NCI-H187 treated with DMSO at 0.1 percent for 48 hours (cell line): ENCODE measurements around the gene CFAP161.

Experiments
- DNase-seq: peaks from one replicate; lab custom pipeline; 2025; lab: John Stamatoyannopoulos, UW

The CFAP161 gene, protein sequence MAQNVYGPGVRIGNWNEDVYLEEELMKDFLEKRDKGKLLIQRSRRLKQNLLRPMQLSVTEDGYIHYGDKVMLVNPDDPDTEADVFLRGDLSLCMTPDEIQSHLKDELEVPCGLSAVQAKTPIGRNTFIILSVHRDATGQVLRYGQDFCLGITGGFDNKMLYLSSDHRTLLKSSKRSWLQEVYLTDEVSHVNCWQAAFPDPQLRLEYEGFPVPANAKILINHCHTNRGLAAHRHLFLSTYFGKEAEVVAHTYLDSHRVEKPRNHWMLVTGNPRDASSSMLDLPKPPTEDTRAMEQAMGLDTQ

DNA sequence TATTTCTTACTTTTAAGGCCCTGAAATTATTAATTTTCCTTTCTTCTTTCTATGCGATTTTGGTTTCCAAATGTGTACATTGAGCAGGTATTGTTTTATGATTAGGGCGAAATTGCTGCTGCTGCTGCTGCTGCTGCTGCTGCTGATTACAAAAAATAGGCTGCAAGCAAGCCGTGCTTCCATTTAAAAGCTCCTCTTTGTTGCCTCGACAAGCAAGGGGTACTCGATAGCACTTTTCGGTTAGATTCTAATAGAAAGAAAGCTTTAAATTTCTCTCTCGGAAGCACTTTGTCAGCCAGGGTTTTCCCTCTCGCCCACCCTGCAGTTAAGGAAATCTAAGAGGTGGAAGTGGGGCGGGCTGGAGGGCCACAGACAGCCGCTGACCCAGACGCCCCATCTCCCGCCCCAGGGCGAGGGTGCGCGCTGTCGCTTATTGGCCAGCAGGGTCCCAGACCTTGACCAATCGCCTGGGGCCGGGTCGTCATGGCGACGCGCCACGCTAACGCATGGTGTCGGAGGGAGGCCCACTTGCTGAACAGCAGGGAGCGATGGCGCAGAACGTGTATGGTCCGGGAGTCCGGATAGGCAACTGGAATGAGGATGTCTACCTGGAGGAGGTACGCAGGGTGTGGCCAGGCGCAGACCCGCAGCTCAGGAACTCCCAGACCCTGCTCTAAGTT is at the start of gene CFAP161:
Gene CFAP161, plus strand, starts transcription at position 489 of the 680 bp plus-strand sequence. Its CDS starts 60 bp downstream, at position 549.
- DNase-seq, result no peak

DNA sequence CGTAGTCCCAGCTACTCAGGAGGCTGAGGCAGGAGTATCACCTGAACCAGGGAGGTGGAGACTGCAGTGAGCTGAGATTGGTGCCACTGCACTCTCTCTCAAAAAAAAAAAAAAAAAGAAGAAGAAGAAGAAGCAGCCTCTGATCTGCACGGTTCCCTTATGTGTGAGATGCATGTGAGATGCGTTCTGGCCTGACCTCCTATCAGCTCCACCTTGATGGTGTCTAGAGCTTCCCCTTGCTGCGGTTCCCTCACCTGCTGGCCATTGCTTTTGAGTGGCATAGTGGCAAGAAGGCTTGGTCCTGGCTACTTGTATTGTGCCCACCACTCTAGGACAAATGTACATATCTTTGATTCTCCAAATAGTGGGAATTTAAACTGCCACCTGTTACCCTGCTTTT is 49.4 kb upstream of the CFAP161 start:
- no peak for DNase-seq

DNA sequence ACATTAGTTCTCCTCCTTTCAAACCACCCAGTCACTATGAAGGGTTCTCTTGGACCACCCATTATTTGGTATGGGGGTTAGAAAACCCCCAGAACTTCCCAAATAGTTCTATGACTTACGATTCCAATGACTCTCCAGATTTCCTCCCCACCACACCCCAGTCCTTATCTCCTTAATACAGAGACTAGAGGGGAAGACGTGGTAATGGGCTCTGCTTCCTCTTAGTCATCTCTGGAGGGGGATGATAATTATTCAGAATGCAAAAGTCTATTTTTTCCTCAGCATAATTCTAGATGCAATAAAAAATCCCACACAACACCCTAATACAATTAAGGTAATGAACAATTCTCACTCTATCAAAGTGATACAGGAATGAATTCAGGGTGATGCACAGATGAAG is 48.9 kb upstream of the CFAP161 start:
- DNase-seq, result no peak

DNA sequence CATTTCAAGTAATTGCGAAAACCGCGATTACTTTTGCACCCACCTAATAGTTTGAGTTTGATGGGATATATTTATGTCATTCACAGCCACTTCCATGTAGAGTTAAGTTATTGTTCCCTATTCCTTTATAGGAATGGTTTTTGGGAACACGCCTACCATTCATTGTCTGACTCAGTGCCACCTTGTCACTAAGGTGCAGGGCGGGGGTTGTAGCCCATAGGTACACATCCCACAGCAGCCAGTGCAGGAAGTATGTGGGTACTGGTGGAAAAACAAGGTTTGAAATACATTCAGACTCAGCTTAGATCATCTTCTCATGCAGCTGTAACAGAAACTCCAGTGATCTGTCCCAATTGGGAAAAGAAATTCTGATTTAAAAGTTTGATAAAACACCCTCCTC is 48.2 kb upstream of the CFAP161 start:
- DNase-seq, result no peak

DNA sequence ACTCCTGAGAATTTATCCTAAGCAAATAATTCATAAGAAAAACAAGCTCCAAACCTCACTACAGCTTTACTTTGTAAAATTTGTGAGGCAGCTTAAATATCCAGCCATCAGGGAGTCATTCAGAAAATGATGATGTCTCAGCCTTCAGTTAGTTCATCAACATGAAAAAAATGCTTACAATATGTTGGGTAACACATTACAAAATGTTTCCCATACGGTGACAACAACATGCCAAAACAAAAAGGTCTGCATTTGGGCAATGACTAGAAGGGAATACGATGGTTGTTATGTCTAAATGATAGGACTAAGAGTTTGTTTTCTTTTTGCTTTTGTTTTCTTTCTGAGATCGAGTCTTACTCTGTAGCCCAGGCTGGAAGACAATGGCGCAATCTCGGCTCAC is 47.0 kb upstream of the CFAP161 start:
- DNase-seq, result no peak

DNA sequence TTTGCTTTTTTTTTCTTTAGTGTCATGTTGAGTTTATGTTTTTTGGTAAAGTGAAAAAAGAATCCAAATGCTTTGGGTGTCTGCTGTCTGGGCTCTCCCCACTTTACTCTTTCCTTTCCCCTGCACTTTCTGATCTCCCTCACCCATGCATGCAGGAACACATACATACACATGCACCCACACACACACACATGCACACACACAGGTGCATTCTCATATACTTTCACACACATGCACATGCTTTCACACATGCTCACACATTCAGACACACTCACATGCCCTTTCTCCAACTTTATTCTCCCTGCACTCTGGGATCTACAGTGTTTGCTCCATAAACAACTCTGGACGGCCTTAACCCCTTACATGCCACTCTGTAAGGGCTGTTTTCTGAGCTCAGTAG is 46.4 kb upstream of the CFAP161 start:
- no peak for DNase-seq

DNA sequence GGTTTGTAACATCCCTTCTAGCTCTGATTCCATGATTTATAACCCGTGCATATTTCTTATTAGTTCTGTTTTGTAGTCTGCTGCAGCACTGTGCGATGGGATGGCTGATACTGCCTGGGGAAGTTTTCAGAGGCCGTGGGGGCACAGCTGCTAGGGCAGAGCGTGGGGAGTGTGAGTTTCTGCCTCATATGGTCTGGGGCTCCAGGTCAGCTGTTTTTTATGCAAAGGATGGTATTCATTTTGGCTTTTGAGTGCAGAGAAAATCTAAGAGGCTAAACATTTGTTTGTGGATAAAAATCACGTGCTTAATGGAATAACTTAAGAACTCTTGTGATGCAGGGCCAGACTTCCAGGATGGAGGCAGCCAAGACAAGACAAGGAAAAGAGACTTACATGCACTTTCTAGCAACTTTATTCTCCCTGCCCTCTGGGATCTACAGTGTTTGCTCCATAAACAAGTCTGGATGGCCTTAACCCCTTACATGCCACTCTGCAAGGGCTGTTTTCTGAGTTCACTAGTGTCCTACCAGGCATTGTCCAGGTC is 45.5 kb upstream of the CFAP161 start:
- DNase-seq, result no peak

DNA sequence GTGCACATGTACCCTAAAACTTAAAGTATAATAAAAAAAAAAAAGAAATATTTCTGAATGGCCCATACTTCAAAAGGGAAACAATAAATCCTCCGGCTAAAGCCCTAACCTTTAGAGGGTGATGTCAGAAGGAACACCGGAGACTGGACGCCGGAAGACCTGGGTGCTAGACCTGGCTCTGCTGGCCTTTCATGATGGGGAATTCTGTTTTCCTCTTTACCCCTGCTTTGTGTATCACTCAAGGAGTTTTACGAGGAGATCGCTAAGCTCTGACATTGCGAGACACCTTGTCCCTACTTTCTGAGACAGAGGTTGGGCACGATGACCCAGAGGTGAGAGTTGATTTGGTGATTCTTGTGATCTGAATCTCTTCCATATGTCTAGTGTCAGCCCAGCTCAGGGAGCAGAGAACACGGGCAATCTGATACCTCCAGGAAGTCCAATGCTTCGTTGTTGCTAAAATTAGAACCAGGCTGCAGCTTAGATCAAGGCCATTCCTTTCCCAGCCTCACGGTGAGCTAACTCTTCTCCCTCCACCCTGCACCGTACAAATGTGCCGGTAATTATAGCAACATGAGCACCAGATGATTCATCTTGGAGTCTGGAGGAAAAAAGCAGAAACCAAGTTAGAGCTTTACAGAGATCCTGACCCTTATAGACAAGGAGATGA is 42.0 kb upstream of the CFAP161 start:
- DNase-seq, result peak; percentile 6

DNA sequence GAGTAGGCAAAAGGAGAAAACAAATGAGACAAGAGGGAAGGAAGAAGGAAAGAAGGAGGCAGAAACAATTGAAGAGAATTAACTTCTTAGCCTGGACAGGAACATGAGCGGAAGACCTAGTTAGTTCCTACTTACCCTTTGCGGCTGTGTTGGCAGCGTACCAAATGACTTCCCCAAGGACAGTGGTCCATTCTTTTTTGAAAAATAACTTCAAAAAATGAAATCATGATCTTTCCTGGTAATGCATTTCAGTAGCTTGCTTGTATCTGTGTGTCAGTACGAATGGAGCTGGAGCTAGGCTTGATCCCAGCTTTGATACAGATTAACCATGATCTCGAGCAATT is 41.5 kb upstream of the CFAP161 start:
- DNase-seq, result no peak

DNA sequence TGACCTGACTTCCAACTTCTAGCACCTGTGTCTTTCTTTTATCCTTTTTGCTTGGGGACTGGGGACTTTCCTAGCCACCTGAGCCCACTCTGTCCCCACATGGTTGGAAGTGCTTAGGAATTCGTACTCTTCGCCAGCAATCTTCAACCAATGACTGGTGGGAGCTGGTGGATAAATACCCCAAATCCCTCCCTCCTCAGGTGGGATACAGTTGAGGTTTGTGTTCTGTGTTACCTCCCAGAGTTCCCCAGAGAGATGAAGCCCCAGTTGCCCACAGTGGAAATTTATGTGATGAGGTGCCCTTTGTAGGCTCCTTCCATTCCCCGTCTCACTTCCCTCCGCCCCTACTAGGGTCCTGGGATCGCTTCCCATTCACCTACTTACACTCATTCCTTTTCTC is 40.1 kb upstream of the CFAP161 start:
- DNase-seq, result no peak

DNA sequence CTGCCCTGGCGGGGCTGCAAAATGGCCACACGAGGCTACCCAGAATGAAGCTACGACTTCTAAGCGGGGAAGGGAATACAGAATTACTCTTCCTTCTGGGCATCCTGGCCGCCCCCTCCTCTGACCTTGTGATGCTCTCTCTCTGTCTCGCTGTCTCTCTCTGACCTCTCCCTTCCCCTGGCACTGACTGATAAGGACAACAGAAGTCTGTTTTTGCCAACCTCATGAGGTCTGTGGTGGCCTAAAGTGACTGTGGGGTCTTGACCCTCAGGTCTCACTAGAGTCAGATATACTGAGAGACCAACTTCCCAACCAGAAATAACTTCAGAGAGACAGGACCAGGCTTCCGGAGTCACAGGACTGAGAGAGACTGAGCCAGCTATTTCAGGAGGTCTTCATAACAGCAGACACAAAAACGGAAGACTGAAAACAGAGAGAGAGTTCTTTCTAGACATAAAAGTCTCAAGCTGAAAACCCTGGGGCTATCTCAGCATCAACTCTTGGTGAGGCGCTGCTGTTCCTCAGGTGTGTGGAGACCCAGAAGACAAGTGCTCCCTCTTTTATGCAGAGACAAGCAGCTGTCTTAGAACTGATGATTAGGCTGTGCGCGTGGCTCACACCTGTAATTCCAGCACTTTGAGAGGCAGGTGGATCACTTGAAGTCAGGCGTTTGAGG is 38.2 kb upstream of the CFAP161 start:
- DNase-seq, result no peak

DNA sequence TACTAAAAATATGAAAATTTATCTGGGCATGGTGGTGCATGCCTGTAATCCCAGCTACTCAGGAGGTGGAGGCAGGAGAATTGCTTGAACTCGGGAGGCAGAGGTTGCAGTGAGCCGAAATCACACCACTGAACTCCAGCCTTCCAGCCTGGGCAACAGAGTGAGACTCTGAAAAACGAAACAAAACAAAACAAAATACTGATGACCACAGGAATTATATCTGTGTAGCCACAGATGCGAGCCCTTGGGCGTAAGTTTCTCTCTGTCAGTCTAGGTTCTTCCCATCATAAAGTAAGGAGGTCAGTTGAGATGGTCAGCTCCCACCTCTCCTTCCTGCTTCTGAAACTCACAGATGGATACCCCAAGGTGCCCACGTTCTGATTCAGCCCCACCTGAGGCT is 37.7 kb upstream of the CFAP161 start:
- no peak for DNase-seq

DNA sequence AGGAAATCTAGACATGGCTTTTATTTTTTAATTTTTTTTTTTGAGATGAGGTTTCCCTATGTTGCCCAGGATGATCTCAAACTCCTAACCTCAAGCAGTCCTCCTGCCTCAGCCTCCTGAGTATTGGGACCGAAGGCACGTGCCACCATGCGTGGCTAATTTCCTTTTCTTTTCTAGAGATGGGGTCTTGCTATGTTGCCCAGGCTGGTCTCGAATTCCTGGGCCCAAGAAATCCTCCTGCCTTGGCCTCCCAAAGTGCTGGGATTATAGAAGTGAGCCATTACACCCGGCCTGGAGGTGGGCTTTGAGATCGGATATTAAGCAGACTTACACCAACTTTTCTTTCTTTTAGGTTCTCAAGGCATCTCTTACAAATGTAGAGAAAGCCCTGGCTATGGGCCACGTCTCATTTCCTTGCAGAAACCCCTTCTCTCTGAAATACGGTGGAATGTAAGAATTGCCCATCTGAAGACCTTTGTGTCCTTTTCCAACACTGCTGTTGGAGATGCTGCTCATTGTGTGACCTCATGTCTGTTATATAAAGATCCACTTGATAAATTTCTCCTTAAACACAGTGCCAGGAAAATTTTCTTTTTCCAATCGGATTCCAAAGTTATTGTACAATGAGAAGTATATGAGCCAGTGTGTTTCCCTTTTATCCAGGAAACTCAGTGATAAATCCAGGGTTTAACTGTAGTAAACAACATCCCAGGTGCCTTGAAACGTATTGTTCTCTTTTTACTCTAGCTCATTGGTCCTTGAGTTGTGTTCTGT is 36.8 kb upstream of the CFAP161 start:
- DNase-seq, result no peak

DNA sequence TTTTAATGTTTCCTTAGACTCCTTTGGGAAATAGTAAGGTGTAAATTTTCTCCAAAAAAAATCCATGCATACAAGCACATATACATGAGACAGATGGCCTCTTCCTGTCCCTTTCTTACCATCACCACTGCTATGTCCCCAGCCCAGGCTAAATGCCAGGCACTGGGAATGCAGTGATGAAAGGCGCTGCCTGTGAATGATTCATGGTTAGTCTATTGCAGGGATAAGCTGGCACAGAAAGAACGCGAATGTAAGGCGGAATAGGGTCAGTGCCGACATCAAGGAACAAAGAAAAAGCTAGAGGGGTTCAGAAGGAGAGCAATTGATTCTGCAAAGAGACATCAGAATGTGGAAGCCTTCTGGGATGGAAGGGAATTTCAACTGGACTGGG is 36.2 kb upstream of the CFAP161 start:
- no peak for DNase-seq

DNA sequence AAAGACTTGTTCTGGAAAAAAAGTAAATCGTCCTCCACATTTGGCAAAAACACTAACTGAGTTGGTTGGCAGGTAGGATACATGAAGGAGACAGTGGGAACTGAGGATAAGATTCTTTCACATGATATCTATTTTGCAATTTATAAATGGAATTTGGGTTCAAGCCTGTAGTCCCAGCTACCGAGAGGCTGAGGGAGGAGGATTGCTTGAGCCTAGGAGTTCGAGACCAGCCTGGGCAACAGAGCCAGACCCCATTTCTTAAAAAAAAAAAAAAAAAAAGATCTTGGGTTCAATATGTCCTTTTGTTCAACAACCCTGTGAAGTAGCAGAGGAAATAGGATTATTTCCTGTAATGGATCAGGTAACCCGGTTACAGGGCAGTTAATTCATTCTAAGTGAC is 35.7 kb upstream of the CFAP161 start:
- no peak for DNase-seq

DNA sequence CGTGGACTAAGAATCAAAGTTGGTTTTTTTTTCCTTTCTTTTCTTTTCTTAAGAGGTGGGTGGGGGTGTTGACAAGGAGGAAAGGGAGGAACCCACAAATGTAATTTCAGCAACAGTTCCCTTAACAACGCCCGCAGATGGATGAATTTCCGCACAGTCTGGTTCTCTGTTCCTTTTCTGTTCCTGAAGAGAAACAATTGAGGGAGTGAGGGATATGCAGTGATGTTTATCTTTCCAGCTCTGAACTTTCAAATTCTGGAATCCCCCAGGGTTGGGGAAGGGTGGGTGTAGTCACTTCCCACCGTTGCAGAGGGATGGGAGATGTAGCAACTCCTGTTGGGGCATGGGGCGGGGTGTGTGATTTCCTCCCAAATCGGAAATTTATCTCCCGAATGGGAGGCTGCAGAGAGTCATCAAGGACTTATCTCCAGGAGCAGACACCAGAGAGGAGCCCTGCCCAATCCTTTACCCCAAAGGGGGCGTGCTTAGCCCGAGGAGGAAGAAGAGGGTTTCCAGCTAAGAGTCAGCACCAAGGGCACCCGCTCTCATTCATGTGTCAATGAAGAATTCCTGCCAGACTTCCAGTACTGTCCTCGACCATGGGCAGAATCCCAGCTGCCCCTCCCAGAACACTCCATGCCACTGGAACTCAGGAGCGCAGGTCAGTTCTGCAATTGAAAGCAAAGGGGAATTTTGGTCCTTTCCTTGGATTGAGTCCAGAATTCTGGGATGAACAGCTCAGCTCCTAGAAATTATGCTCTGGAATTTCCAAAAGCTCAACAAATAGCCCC is 35.0 kb upstream of the CFAP161 start:
- no peak for DNase-seq

DNA sequence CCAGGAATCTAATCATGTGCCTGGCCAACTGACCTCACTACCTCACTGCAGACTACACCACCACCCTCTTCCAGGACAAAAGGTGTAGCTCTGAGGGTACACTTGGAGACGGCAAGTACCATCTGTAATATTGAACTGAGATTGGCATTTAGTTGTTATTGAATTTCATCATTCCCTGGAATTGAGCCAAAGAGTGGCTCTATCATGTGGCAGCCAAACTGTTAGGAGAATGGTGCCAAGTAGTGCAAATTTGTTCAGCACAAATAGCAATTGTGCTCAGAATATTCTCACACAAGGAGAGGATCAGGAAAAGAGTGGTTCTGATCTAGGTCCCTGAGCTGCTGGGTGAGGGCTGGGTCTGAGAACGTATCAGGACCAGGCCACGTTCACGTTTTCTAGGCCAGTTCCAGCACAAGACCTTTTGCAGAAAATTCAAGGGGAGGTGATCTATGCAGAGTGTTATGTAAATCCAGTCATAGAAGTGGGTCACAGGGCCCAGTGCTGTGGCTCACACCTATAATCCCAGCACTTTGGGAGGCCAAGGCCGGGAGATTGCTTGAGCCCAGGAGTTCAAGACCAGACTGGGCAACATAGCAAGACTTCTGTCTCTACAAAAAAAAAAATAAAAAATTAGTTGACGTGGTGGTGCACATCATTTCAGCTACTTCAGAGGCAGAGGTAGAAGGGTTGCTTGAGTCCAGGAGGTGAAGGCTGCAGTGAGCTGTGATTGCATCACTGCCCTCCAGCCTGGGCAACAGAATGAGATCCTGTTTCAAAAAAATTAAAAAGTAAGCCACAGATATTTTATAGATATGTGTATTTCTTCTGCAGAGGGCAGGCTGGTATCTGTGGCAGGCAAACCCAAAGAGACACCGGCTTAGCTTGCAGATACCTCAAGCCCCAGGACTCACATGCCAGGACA is 31.9 kb upstream of the CFAP161 start:
- no peak for DNase-seq

DNA sequence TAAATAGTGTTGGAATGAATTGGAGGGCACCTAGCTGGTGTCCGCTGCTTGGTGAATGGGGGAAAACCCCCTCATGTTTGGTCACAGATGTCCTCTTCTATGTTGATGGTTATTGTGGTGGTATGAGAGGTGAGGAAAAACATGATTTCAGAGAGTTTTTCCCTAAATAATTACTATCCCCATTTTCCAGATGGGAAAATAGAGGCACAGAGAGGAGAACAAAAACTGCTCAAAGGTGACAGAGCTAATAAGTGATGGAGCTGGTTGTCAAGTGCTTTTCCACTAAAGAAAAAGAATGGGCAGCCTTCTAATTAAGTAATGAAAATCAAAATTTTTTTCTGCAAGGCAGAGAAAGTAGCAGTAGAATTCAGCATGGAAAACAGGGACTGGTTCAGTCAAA is 30.2 kb upstream of the CFAP161 start:
- DNase-seq, result no peak

DNA sequence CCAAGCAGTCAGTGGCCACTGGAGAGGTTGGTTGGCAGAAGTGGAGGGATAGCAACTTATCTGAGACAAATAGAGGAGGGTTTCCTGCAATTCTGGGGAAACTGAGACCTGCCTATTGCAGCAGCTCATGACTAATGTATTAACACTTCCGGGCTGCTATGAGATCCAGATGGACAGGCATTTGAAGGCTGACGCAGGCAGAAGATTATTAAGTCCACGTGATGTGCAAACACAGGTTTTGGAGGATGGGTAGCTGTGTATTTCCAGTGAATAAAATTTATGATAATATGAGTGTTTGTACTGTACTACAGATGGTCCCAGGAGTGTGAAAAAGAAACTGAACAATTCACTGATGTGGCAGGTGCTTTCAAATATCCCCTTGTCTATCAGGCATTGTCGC is 28.5 kb upstream of the CFAP161 start:
- no peak for DNase-seq

DNA sequence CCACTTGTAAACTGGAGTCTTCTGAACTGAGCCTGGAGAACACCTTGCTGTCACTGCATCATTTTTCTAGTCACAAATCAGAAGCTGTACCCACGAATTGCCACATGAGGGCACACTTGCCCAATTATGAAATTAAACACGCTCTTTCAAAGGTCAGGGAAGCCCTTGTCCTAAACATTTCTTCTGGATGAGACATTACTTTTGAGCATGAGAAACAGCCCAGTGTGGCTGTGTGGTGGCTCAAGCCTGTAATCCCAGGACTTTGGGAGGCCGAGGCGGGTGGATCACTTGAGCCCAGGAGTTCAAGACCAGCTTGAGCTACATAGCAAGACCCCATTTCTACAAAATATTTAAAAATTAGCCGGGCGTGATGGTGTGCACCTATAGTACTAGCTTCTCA is 27.5 kb upstream of the CFAP161 start:
- DNase-seq, result peak; percentile 7
